ENCODE data around the gene RNF148.

GRCh38 chr7:122710916-122711315 lies 8.2 kb upstream of the RNF148 start:
- TF ChIP-seq CTCF (IDR thresholded peaks at IDR 0.05) (no peak), EP300 (IDR thresholded peaks at IDR 0.05) (no peak), POLR2AphosphoS5 (IDR thresholded peaks at IDR 0.05) (no peak), POLR2A (IDR thresholded peaks at IDR 0.05) (no peak)

All from sigmoid colon (tissue), 4 donors.